NCI-H2029 treated with DMSO at 0.1 percent for 48 hours (cell line): ENCODE measurements around the gene CLDN18.

ENCODE experiments used
- DNase-seq: peaks from one replicate; lab custom pipeline; 2025; lab: John Stamatoyannopoulos, UW

The CLDN18 gene

DNA sequence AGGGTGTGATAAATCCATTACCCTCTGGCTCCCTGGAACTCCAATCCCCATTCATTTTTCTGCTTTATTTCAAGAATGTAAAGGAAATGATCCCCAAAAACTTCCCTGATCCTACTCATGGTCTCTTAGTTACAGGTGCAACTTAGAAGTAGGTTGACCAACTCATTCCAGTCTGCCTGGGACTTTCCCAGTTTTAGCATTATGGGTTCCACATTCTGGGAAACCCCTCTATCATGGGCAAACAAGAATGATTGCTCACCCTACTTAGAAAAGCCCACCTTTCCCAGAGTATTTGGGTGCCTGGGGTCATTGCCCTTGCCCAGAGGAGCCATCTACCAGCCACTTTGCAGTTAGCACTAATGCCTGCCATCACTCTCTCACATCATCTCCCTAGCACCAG lies 15.6 kb downstream of the CLDN18 start:
- DNase-seq, result no peak

GRCh38 chr3:138027821-138028220 lies 17.9 kb downstream of the CLDN18 start:
- DNase-seq, result no peak

DNA sequence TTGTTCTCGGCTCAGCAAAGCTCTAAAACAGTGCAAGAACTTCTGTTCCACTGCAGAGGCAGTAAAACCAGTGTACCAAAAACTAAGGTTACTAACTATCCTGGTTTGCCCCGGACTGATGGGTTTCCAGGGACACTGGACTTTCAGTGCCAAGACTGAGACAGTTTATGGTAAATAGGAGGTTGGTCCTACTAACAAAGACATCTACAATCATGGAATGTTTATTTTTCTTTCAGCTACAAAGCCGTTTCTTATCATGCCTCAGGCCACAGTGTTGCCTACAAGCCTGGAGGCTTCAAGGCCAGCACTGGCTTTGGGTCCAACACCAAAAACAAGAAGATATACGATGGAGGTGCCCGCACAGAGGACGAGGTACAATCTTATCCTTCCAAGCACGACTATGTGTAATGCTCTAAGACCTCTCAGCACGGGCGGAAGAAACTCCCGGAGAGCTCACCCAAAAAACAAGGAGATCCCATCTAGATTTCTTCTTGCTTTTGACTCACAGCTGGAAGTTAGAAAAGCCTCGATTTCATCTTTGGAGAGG lies 20.8 kb downstream of the CLDN18 start:
- DNase-seq, result no peak

- DNase-seq, result no peak
Observed at GRCh38 chr3:138031536-138031935, 21.6 kb downstream of the CLDN18 start.

DNA sequence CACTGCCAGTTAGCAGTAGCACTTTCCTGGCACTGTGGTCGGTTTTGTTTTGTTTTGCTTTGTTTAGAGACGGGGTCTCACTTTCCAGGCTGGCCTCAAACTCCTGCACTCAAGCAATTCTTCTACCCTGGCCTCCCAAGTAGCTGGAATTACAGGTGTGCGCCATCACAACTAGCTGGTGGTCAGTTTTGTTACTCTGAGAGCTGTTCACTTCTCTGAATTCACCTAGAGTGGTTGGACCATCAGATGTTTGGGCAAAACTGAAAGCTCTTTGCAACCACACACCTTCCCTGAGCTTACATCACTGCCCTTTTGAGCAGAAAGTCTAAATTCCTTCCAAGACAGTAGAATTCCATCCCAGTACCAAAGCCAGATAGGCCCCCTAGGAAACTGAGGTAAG lies 22.6 kb downstream of the CLDN18 start:
- no peak for DNase-seq

- DNase-seq, result no peak
Observed at GRCh38 chr3:138033202-138033691, 23.3 kb downstream of the CLDN18 start.

DNA sequence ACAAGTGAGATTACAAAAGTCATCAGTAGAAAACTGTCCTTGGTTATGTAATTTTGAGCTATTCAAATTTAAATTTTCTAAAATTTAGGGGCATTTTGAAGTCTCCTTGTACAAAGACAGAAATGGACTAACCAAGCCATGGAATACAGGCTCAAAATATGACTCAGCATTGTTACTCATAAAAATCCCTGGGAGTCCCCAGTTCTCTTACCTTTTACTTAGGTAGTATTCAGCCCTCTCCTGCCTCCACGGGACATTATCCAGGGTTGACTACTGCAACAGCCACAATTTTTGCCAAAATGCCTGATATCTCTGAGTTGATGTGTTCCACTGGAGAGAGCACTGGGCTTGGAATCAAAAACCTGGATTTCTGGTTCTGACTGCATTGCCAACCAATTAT lies 25.0 kb downstream of the CLDN18 start:
- DNase-seq, result no peak

- no peak for DNase-seq
Observed at GRCh38 chr3:138036572-138036971, 26.6 kb downstream of the CLDN18 start.

- no peak for DNase-seq
Observed at GRCh38 chr3:138038725-138039462, 28.9 kb downstream of the CLDN18 start.

GRCh38 chr3:138042043-138042442 lies 32.1 kb downstream of the CLDN18 start:
- no peak for DNase-seq

GRCh38 chr3:138043266-138044029 lies 33.5 kb downstream of the CLDN18 start:
- no peak for DNase-seq

DNA sequence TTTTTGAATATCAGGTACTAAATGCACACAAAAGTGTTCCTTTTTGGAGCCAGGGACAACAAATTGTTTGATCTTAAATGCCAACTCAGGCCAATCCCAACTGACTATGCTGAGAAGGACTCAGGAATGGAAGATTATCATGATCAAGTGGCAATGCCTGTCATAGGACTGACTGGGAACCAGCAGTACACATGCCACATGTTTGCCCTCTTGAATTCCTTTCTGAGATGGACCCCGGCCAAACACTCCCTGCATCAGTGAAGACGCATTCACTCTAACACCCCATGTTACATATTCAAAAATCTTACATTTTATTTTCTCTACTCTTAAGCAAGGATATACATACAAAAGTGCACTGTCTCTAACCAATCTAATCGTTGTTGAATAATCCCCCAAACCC lies 36.1 kb downstream of the CLDN18 start:
- no peak for DNase-seq

DNA sequence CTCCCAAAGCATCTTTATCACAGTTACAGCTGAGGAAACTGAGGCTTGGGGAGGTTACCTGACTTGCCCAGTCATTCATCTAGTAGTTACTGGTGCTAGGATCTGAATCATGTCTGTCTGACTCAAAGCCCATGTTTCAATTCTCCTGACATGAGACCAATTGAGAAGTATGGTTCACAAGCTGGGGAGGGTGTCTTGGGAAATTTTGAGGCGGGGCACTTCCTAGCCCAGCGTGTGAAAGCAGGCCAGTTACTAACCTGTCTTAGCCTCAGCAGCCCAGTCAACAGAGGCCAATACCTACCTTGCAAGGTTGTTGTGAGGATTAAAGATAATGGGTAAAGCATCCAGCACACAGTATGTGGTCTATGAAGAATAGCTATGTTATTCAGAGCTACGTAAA lies 37.0 kb downstream of the CLDN18 start:
- DNase-seq, result no peak

DNA sequence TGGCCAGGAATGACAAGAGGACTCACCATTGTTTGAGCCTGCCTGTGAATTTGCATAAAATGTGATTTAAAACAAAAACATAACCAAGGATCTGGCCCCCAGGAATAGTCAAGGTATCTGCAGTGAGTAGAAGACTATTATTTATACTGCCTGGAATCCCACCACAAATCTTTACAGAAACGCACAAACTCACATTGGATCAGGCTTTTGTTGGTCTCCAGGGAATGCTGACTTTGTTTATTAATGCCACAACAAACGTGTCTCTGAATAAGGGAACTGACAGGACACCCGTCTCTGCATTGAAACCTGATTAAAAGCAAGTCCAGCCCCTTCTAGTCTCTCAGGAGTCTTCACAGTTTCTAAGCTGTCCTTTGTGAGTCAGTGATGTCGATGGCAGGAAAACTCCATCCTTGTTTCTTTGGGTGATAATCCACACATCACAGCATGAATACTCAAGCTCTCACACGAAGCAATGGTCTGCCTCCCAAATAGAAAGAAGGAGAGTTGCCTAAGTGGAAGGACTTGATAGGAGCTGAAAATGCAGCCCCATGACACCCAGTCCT lies 37.7 kb downstream of the CLDN18 start:
- no peak for DNase-seq

DNA sequence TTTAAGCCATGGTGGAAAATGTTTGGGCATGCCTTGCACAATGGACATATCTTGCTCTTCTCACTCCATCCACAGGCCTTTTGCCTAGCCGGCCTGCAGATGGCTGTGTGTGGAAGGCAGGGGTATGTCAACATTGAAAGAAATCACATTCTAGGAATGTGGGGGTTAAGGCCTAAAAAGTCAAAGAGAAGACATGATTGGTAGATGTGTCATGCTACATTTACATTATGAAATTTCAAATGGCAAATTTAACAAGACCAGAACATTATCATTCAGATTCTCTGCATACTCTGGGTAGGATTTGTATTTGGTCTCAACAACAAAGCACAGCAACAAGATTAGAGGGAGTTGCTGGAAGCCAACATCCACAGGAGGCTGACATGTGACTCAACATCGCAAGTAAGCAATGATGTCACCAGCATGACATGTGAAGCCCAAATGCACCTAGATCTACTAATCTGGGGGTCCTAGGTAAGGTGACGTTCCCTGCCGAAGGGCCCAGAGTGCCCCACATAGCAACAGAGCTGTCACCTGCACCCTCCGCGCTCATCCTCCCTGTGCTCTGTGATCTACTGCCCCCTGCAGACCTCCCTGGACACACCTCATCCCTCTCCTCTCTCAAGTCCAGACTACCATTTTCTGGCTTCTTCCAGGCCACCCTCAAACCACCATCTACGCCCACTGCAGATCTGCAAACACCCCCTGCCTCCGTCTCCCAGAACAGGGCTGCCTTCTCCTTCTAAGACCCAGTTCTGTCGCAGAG lies 39.4 kb downstream of the CLDN18 start:
- DNase-seq, result no peak

DNA sequence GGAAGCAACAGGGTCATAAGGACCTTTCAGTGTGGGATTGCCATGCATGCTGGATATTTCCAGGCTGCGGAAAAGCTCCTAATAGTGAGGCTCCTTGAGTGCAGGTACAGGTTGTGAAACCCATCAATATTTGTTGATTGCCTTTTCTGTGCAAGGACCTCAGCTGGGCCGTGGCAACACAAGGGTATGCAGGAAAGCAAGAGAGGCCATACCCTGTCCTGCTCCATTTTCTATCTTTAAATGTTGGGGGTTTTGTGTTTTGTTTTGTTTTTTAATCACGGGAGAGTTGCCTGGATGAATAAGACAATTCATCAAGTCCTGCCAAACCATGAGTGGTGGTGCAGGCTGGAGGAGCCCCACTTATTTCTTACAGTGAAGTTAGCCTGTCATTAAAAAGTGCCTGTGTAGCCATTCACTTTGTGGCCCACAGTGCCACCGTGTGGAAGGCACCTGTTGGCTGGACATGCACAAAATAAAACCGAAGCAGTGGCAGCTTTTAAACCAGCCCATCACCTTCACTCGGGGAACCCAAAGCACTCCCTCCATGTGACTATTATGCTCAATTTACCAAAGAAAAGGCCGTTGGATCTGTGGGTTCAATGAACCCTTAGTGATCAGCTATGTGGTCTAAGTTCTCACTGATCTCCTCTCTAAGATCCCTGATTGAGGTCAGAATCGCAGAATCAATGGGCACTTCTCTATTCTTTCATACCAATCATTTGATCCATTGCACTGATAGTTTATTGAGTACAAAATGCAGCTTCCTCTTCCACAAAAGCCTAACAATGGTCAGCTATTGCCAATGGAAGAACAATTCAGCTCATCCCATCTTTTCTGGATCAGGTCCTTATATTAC lies 42.2 kb downstream of the CLDN18 start:
- DNase-seq, result no peak

DNA sequence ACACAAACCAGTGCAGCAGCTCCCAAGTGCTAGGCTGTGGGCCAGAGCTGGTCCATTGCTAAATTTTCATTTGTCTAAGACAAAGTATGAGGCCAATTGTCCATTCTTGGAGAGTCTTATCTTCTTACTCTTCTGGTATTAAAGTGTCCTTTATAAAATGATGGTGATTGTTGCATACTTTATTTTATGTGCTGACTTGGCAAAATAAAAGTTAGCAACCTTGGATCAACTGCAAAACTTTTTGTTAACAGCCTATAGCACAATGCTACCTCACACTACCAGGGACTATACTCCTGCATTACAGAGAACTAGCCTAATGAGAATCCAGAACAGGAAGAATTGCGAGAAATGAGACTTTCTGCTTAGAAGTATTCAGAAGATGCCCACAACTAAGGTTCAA lies 44.1 kb downstream of the CLDN18 start:
- DNase-seq, result no peak

GRCh38 chr3:138057384-138057783 lies 47.4 kb downstream of the CLDN18 start:
- DNase-seq, result no peak

DNA sequence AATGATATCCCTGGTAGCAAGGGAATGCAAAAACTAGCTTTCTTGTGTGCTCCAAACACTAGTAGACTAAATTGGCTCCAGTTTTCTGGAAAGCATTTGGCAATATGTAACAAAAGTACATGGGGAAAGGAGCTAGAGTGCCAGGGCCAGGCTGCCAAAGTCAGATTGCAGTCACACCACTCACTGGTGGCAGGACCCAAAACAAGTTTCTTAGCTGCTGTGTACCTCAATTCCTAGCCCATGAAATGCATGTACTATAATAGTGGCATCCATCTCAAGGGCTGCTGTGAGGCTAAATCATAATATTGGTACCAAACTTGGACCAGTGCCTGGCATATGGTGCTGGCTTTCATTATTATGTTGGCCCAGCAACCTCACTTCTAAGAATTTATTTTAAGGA lies 49.3 kb downstream of the CLDN18 start:
- DNase-seq, result no peak

- no peak for DNase-seq
Observed at GRCh38 chr3:138060792-138061191, 50.8 kb downstream of the CLDN18 start.

- DNase-seq, result no peak
Observed at GRCh38 chr3:138062037-138062436, 52.1 kb downstream of the CLDN18 start.
